Chondrocyte (in vitro differentiated cells): ENCODE measurements around the gene NR4A2. TPM values are rescaled to one million over a fixed set of nuclear protein-coding genes. Genes with fewer than 3 reads are reported as not detected.

Source experiments
- DNase-seq: peaks from one replicate; pipeline ENCODE4 v3.0.0; 2021; ENCODE audit warnings: mixed read lengths, low spot score
- H3K27ac Mint-ChIP-seq: one replicate; pipeline ENCODE4 v1.8.0; 2021; ENCODE audit warnings: mild to moderate bottlenecking, moderate library complexity, mixed read lengths; ENCODE audit not compliant: unreplicated experiment
- H3K27me3 Mint-ChIP-seq: 2 replicates; pipeline ENCODE4 v1.8.0; 2021; ENCODE audit warnings: low read depth, mixed read lengths
- H3K36me3 Mint-ChIP-seq: 2 replicates; pipeline ENCODE4 v1.8.0; 2021; ENCODE audit warnings: low read depth, mixed read lengths
- H3K4me1 Mint-ChIP-seq: 2 replicates; pipeline ENCODE4 v1.8.0; 2021; ENCODE audit warnings: low read depth, mild to moderate bottlenecking, mixed read lengths
- H3K4me3 Mint-ChIP-seq: one replicate; pipeline ENCODE4 v1.8.0; 2021; ENCODE audit warnings: mild to moderate bottlenecking, moderate library complexity, mixed read lengths; ENCODE audit not compliant: unreplicated experiment
- H3K9me3 Mint-ChIP-seq: 2 replicates; pipeline ENCODE4 v1.8.0; 2021; ENCODE audit warnings: low read depth, mixed read lengths
- CTCF ChIP-seq: fragments of 200-600 bp; sonication (generic); IDR thresholded peaks from 2 replicates; pipeline ENCODE4 v1.5.0; 2021; ENCODE audit warnings: antibody characterized with exemption, mild to moderate bottlenecking, moderate library complexity
- total RNA-seq: library from RNA; stranded (reverse); gene quantifications from 3 replicates; pipeline ENCODE4 v1.2.1, GENCODE V29; 2021

NR4A2 gene
- total RNA-seq, 1 donor from 2014 or later: 1.2 TPM

- peak; percentile 92 for DNase-seq
- peaks cover 15% of the 10 kb centered on the region for H3K27me3 Mint-ChIP-seq
- H3K4me1 Mint-ChIP-seq: peaks cover 32% of the 10 kb centered on the region
- peak overlapping the region; percentile 94 for H3K4me3 Mint-ChIP-seq
- no peaks in the 10 kb centered on the region for H3K9me3 Mint-ChIP-seq
- no peaks in the 10 kb centered on the region for H3K36me3 Mint-ChIP-seq
- no peak for TF ChIP-seq CTCF
- peak overlapping the region; percentile 98 for H3K27ac Mint-ChIP-seq
Measured at GRCh38 chr2:156333951-156334495, 1.5 kb upstream of the NR4A2 start.

- no peak for TF ChIP-seq CTCF
- Mint-ChIP-seq H3K27ac (peak overlapping the region; percentile 98), H3K9me3 (no peaks in the 10 kb centered on the region), H3K36me3 (no peaks in the 10 kb centered on the region), H3K4me1 (peaks cover 32% of the 10 kb centered on the region), H3K27me3 (peaks cover 20% of the 10 kb centered on the region), H3K4me3 (peak overlapping the region; percentile 94)
- DNase-seq: no peak
Measured at GRCh38 chr2:156333274-156333950, 891 bp upstream of the NR4A2 start.

GRCh38 chr2:156332284-156332533, 312 bp downstream of the NR4A2 start:
- DNase-seq: peak; percentile 62
- no peaks in the 10 kb centered on the region for H3K9me3 Mint-ChIP-seq

GRCh38 chr2:156331572-156332283, 793 bp downstream of the NR4A2 start:
- Mint-ChIP-seq H3K27ac (peak overlapping the region; percentile 98), H3K27me3 (peaks cover 28% of the 10 kb centered on the region), H3K4me3 (peak overlapping the region; percentile 94), H3K9me3 (no peaks in the 10 kb centered on the region), H3K4me1 (peaks cover 32% of the 10 kb centered on the region), H3K36me3 (no peaks in the 10 kb centered on the region)
- TF ChIP-seq CTCF: no peak
- peak; percentile 56 for DNase-seq

More at GRCh38 chr2:156332284-156332533, 312 bp downstream of the NR4A2 start:
- Mint-ChIP-seq H3K4me1 (peaks cover 32% of the 10 kb centered on the region), H3K27me3 (peaks cover 25% of the 10 kb centered on the region), H3K27ac (peak overlapping the region; percentile 98), H3K4me3 (peak overlapping the region; percentile 94), H3K36me3 (no peaks in the 10 kb centered on the region)
- no peak for TF ChIP-seq CTCF

- Mint-ChIP-seq H3K27me3 (peaks cover 42% of the 10 kb centered on the region), H3K4me3 (no peak overlapping the region), H3K9me3 (no peaks in the 10 kb centered on the region), H3K27ac (no peak overlapping the region), H3K4me1 (peaks cover 26% of the 10 kb centered on the region), H3K36me3 (no peaks in the 10 kb centered on the region)
- DNase-seq: no peak
- no peak for TF ChIP-seq CTCF
Measured at GRCh38 chr2:156329927-156330726, 2.4 kb downstream of the NR4A2 start.
